Gastroesophageal sphincter (tissue), 3 donors: ENCODE results near the gene VPREB1.
"Not testable (repeated sequence)": the region's sequence is repeated elsewhere in the genome, so short reads cannot be mapped to it uniquely, and the experiment has no call there.

Source experiments
- CTCF ChIP-seq, 4 experiments: fragments of 200-600 bp in 2 of 4; fragments of 450-650 bp in 2 of 4; sonication (generic) in 1 of 4; IDR thresholded peaks; one replicate each; pipeline ENCODE4 v1.5.1; 2017 to 2019; ENCODE audit warnings: antibody characterized with exemption in 4 of 4, mild to moderate bottlenecking in 2 of 4, moderate library complexity in 2 of 4
- EP300 ChIP-seq: sonication (generic); formaldehyde crosslinking; IDR thresholded peaks from one replicate; pipeline ENCODE4 v1.6.1; 2017; ENCODE audit warnings: antibody characterized with exemption, mild to moderate bottlenecking

GRCh38 chr22:22262332-22263074 is 17.9 kb downstream of the VPREB1 start:
- not testable (repeated sequence) for TF ChIP-seq CTCF (IDR thresholded peaks at IDR 0.05); EP300
